SK-N-SH (cell line): ENCODE data around the gene RAD51B.

Experiments
- YY1 ChIP-seq: IDR thresholded peaks from 2 replicates; pipeline ENCODE4 v1.4.0; 2012; ENCODE audit warnings: low read depth, mild to moderate bottlenecking
- TF ChIP-seq, protein P1 (sequence below): fragments of 200-600 bp; sonication (generic); IDR thresholded peaks from 2 replicates; pipeline ENCODE4 v1.6.1; 2017; ENCODE audit warnings: antibody characterized with exemption, mild to moderate bottlenecking, moderate library complexity

DNA sequence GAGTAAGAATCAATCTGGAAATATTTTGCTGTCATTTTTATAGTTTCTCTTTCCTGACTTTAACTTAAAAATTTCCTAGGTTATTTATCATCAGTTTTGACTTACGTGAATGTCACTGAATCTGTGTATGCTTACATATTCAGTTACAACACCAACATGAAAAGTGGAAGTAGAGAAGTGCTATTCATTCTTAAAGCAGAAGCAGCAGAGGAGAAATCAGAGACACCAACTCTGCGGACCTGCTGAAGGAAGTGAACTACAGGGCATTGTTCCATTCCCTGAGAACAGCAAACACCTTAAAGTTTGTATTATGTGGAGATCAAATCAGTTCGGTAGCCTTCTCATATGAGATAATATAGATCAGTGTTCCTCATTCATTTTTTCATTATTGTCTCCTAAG is 34.1 kb downstream of the RAD51B start:
- TF ChIP-seq, protein P1, sequence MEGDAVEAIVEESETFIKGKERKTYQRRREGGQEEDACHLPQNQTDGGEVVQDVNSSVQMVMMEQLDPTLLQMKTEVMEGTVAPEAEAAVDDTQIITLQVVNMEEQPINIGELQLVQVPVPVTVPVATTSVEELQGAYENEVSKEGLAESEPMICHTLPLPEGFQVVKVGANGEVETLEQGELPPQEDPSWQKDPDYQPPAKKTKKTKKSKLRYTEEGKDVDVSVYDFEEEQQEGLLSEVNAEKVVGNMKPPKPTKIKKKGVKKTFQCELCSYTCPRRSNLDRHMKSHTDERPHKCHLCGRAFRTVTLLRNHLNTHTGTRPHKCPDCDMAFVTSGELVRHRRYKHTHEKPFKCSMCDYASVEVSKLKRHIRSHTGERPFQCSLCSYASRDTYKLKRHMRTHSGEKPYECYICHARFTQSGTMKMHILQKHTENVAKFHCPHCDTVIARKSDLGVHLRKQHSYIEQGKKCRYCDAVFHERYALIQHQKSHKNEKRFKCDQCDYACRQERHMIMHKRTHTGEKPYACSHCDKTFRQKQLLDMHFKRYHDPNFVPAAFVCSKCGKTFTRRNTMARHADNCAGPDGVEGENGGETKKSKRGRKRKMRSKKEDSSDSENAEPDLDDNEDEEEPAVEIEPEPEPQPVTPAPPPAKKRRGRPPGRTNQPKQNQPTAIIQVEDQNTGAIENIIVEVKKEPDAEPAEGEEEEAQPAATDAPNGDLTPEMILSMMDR, result no peak
- TF ChIP-seq YY1, result no peak
